ENCODE data around the gene RIMBP2.

The RIMBP2 gene

GRCh38 chr12:130633771-130634170, 82.3 kb downstream of the RIMBP2 start:
- DNase-seq (ENCODE audit: low spot score), result no peak

DNA sequence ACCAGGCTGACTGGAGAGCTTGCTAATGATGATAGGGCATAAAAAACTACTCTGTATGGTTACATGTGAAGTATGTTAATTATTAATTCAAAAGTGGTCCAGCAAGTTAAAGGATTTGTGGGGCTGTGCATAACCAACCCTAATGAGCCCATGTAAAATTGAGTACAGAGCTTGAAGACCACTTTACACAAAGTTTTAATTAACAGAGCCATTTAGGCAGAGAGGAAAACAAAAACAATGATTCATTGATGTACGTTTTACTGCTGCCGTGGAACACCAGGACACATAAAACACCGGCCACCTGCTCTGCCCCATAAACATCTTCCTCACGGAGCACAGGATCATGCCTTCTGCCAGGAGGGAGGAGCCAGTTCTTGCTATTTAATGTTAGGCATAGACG, 83.5 kb downstream of the RIMBP2 start:
- no peak for DNase-seq (ENCODE audit: low spot score)

DNA sequence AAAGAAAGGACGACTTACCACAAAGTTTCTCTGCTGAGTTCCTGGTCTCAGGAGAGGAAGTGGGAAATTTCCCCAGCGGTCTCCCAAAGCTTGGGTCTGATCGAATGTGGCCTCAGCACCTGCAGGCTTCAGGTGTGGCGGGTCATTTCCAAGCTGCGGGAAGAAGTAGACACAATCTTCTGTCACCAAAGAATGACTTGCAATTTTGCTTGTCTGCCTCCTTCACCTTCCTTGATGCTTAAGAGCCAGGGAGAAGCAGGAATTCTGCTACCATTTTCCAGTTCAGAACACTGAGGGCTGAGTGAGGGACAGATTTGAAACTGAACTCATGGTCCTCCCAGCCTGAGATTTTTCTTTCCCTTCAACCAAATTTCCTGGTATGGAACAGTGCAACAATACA, 87.8 kb downstream of the RIMBP2 start:
- no peak for DNase-seq (ENCODE audit: low spot score)

- no peak for DNase-seq (ENCODE audit: low spot score)
These were observed 88.9 kb downstream of the RIMBP2 start for GRCh38 chr12:130627175-130627574.

- DNase-seq (ENCODE audit: low spot score), result no peak
These were observed 89.5 kb downstream of the RIMBP2 start for GRCh38 chr12:130626601-130627000.

DNA sequence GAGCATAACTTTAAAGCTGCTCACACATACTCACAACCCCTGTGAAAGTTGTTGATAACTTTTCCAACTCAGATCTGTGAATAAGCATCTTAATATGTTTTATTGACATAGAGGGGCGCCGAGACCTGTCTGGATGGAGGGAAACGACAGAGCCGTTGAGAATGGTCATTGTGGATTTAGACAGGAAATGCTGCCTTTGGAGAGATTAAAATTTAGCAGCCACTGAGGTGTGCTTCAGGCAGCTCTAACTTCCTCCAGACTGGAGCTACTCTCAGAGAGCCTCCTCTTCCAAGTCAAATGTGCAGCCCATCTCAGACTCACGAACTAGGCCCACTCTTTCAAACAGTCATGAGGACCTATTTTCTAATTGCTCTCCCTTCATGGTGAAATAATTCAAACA, 90.9 kb downstream of the RIMBP2 start:
- no peak for DNase-seq (ENCODE audit: low spot score)

DNA sequence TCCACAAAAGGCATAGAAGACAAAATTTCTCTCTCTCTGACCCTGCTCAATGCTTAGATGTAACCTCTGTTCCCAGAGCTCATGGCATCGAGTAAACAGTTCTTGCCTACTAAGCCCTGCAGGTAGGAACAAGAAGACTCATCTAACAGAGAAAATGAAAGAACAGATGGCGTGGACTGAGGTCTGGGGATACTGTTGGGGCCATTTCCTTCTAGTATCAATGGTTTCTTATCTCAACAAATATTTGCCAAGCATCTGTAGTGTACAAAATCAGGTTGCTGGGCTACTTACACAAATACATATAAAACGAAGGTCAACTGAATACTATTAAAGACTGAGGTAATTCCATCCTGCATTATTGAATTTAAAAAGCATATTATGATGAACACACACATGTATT, 93.3 kb downstream of the RIMBP2 start:
- DNase-seq (ENCODE audit: low spot score), result no peak

GRCh38 chr12:130621696-130622298, 94.3 kb downstream of the RIMBP2 start:
- DNase-seq (ENCODE audit: low spot score), result no peak

GRCh38 chr12:130620756-130621155, 95.3 kb downstream of the RIMBP2 start:
- DNase-seq (ENCODE audit: low spot score), result no peak

- no peak for DNase-seq (ENCODE audit: low spot score)
These were observed 95.8 kb downstream of the RIMBP2 start for GRCh38 chr12:130620281-130620680.

- no peak for DNase-seq (ENCODE audit: low spot score)
These were observed 96.6 kb downstream of the RIMBP2 start for GRCh38 chr12:130619385-130620001.

- DNase-seq (ENCODE audit: low spot score), result no peak
These were observed 98.9 kb downstream of the RIMBP2 start for GRCh38 chr12:130617219-130617618.

DNA sequence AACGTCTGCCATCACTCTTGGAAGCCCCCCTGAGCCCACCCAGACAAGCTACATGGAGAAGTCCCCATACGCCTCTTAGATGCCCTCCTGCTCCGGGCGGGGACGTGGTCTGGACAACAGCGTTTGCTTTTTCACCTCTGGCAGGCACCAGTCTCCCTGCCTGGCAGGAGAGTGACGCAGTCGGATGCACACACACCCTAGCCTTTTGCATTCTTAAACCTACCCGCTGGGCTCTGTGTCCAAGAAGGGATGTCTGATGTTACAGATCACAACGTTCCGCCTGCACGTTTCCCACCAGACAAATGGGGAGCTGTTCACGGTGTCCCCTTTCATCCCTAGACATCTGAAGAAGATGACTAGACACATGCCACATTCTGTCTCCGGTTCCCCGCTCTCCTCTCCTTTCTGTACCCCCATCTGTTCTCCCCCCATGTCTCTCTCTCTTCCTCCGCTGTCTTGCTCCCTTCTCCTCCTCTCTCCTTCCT, 100.2 kb downstream of the RIMBP2 start:
- no peak for DNase-seq (ENCODE audit: low spot score)

GRCh38 chr12:130614530-130614905, 101.6 kb downstream of the RIMBP2 start:
- DNase-seq (ENCODE audit: low spot score), result no peak

GRCh38 chr12:130613831-130614529, 102.1 kb downstream of the RIMBP2 start:
- no peak for DNase-seq (ENCODE audit: low spot score)

GRCh38 chr12:130613131-130613530, 103.0 kb downstream of the RIMBP2 start:
- DNase-seq (ENCODE audit: low spot score), result no peak

DNA sequence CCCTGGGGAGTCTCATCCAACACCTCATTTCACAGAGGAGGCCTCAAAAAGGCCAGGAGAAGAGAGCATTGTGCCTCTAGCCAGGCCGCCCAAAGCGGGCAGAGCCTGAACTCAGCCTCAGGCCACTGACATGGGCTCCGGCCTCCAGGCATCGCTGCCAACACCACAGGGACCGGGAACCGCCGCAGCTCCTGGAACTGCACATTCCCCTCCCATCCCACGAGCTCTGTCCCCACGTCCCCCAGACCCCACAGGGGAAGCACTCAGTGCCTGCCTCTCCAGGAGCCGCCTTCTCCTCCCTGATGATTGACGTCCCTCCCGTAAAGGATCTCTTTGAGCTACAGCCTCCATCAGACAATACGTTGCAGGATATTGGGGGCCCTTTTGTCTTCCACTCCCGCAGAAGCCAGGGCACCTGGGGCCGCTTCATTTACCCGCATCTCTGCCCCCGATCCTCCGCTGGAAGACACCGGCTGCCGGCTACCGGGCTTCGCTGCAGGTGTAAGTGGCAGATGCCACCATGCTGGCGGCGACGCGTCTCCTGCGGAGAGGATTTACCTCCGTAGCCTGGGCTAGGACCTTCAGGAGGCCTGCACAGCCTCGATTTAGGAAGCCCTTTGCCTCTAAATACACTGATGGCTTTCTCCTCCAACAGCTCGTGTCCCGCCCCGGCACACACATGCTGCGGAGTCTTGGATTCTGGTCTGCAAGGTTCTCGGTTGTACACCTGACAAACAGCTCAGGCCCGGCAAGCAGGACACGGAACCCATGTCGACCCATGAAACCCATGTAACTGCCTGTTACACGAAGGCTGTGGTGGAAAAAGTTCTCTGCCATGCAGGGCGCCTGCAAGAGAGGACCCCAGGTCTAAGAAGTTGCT, 104.8 kb downstream of the RIMBP2 start:
- DNase-seq (ENCODE audit: low spot score), result no peak

DNA sequence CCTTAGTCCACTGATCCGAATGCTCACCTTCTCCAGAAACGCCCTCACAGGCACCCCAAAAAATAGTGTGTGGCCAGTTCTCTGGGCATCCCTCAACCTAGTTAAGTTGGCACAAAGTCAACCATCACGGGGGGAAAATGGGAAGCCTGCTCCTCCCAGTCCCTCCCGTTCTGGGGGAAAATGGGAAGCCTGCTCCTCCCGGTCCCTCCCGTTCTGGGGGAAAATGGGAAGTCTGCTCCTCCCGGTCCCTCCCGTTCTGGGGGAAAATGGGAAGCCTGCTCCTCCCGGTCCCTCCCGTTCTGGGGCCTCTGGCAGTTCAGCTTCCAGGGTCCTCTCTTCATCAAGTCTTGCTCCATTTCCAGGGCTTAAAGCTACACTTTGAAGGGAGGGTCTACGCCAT, 106.1 kb downstream of the RIMBP2 start:
- DNase-seq (ENCODE audit: low spot score), result no peak

GRCh38 chr12:130608831-130609230, 107.3 kb downstream of the RIMBP2 start:
- no peak for DNase-seq (ENCODE audit: low spot score)

- no peak for DNase-seq (ENCODE audit: low spot score)
These were observed 108.0 kb downstream of the RIMBP2 start for GRCh38 chr12:130608132-130608531.

- no peak for DNase-seq (ENCODE audit: low spot score)
These were observed 109.9 kb downstream of the RIMBP2 start for GRCh38 chr12:130606231-130606630.

- DNase-seq (ENCODE audit: low spot score), result no peak
These were observed 112.6 kb downstream of the RIMBP2 start for GRCh38 chr12:130603396-130603965.

All from hematopoietic multipotent progenitor cell treated with erythropoietin and hydrocortisone succinate and interleukin-3 and kit ligand, for 17 days (in vitro differentiated cells).